HepG2 (cell line): ENCODE data around the gene TPRX1. TPM values are rescaled to one million over a fixed set of nuclear protein-coding genes. Genes with fewer than 3 reads are reported as not detected.
A peak's percentile ranks its signal among the peaks of the same experiment; 100 is the strongest.

Experiments used
- ARHGAP35 ChIP-seq: sonication (generic); formaldehyde crosslinking; IDR thresholded peaks from 2 replicates; pipeline ENCODE4 v1.9.0; 2022; ENCODE audit warnings: mild to moderate bottlenecking, inconsistent platforms, moderate library complexity, missing genetic modification reagents, borderline replicate concordance
- ATF2 ChIP-seq: sonication (generic); formaldehyde crosslinking; IDR thresholded peaks from 2 replicates; pipeline ENCODE4 v1.4.0; 2020; ENCODE audit warnings: missing genetic modification reagents
- CHD2 ChIP-seq: IDR thresholded peaks from 2 replicates; pipeline ENCODE4 v1.6.1; 2011; ENCODE audit warnings: low read depth, low read length, improper control_type of control experiment
- HOXA3 ChIP-seq: sonication (generic); formaldehyde crosslinking; IDR thresholded peaks from 2 replicates; pipeline ENCODE4 v1.5.0; 2020; ENCODE audit warnings: missing genetic modification reagents
- IRF9 ChIP-seq: sonication (generic); formaldehyde crosslinking; IDR thresholded peaks from 2 replicates; pipeline ENCODE4 v1.8.0; 2022; ENCODE audit warnings: missing genetic modification reagents, mild to moderate bottlenecking, borderline replicate concordance
- KDM5A ChIP-seq: fragments of 200-600 bp; sonication (generic); IDR thresholded peaks from 2 replicates; pipeline ENCODE4 v1.7.0; 2018; ENCODE audit warnings: antibody characterized with exemption, mild to moderate bottlenecking, low read length, borderline replicate concordance
- KMT2B ChIP-seq: IDR thresholded peaks from 2 replicates; pipeline ENCODE4 v1.6.1; 2016; ENCODE audit warnings: missing genetic modification reagents, missing compliant biosample characterization
- MLXIP ChIP-seq: sonication (generic); formaldehyde crosslinking; IDR thresholded peaks from 2 replicates; pipeline ENCODE4 v1.9.0; 2021; ENCODE audit warnings: missing genetic modification reagents, borderline replicate concordance
- NCOR1 ChIP-seq: fragments of 200-600 bp; sonication (generic); IDR thresholded peaks from 2 replicates; pipeline ENCODE4 v1.7.0; 2017; ENCODE audit warnings: antibody characterized with exemption, low read length, borderline replicate concordance
- PBX2 ChIP-seq: IDR thresholded peaks from 2 replicates; pipeline ENCODE4 v1.6.1; 2016; ENCODE audit warnings: control low read depth
- PHF21A ChIP-seq: sonication (generic); formaldehyde crosslinking; IDR thresholded peaks from 2 replicates; pipeline ENCODE4 v1.5.0; 2020; ENCODE audit warnings: mild to moderate bottlenecking, missing genetic modification reagents
- POLR2AphosphoS2 ChIP-seq: IDR thresholded peaks from 2 replicates; pipeline ENCODE4 v1.6.1; 2011; ENCODE audit warnings: low read depth, low read length, improper control_type of control experiment
- PREB ChIP-seq: sonication (generic); formaldehyde crosslinking; IDR thresholded peaks from 2 replicates; pipeline ENCODE4 v1.4.0; 2020; ENCODE audit warnings: missing genetic modification reagents
- RXRB ChIP-seq: IDR thresholded peaks from 2 replicates; pipeline ENCODE4 v1.6.1; 2016; ENCODE audit warnings: borderline replicate concordance, missing genetic modification reagents, missing compliant biosample characterization
- SALL1 ChIP-seq: sonication (generic); formaldehyde crosslinking; IDR thresholded peaks from 2 replicates; pipeline ENCODE4 v1.8.0; 2022; ENCODE audit warnings: mild to moderate bottlenecking, missing genetic modification reagents
- TBP ChIP-seq: sonication (generic); formaldehyde crosslinking; IDR thresholded peaks from 2 replicates; pipeline ENCODE4 v1.5.0; 2020; ENCODE audit warnings: missing genetic modification reagents
- TP53 ChIP-seq: sonication (generic); formaldehyde crosslinking; conservative IDR thresholded peaks from 2 replicates; pipeline ENCODE4 v1.4.0; 2020; ENCODE audit warnings: missing genetic modification reagents
- ZNF180 ChIP-seq: sonication (generic); formaldehyde crosslinking; IDR thresholded peaks from 2 replicates; pipeline ENCODE4 v1.4.0; 2020; ENCODE audit warnings: low read depth, missing genetic modification reagents, borderline replicate concordance
- ZNF263 ChIP-seq: sonication (generic); formaldehyde crosslinking; IDR thresholded peaks from 2 replicates; pipeline ENCODE4 v1.4.0; 2020; ENCODE audit warnings: missing genetic modification reagents
- ZNF354B ChIP-seq: sonication (generic); formaldehyde crosslinking; IDR thresholded peaks from 2 replicates; pipeline ENCODE4 v1.8.0; 2022; ENCODE audit warnings: mild to moderate bottlenecking, missing genetic modification reagents
- ZNF468 ChIP-seq: sonication (generic); formaldehyde crosslinking; IDR thresholded peaks from 2 replicates; pipeline ENCODE4 v1.8.0; 2022; ENCODE audit warnings: mild to moderate bottlenecking, moderate library complexity, missing genetic modification reagents
- ZNF607 ChIP-seq: sonication (generic); formaldehyde crosslinking; IDR thresholded peaks from 2 replicates; pipeline ENCODE4 v1.5.1; 2020; ENCODE audit warnings: missing genetic modification reagents, mild to moderate bottlenecking, borderline replicate concordance
- ZNF619 ChIP-seq: sonication (generic); formaldehyde crosslinking; IDR thresholded peaks from 2 replicates; pipeline ENCODE4 v1.4.0; 2020; ENCODE audit warnings: mild to moderate bottlenecking, missing genetic modification reagents
- polyA plus RNA-seq, 8 experiments: library from polyadenylated mRNA; depleted of rRNA in 3 of 8; stranded (reverse) in 7 of 8; unstranded in 1 of 8; fragments of >200 nt; fragmentation: Illumina TruSeq in 4 of 8; extraction: Trizol in 4 of 8; gene quantifications; 2 replicates each; pipeline versions ENCODE4 v1.2.1 to v1.2.3, GENCODE V29; 2011 to 2016; ENCODE audit warnings: low read depth in 4 of 8, missing spikeins in 1 of 8, mixed read lengths in 1 of 8; ENCODE audit not compliant: insufficient read depth in 1 of 8
- total RNA-seq, 5 experiments: library from RNA; depleted of rRNA; stranded (reverse); fragments of >200 nt; fragmentation: Illumina TruSeq; extraction: Trizol; gene quantifications; 2 replicates each; pipeline ENCODE4 v1.2.3, GENCODE V29; 2016; ENCODE audit warnings: low read depth in 1 of 5

Gene TPRX1
- total and polyA plus RNA-seq, 2 of the 13 experiments (the other 11 are each of a cell fraction or from before 2014, with no cell fraction given) = not detected

GRCh38 chr19:47765523-47766358 lies 38.6 kb downstream of the TPRX1 start (continued):
- TF ChIP-seq TP53 = no peak
- TF ChIP-seq CHD2 = no peak
- TF ChIP-seq PBX2 (CRISPR knock-in tag) = no peak
- no peak for TF ChIP-seq ATF2 (CRISPR knock-in tag)
- no peak for TF ChIP-seq KDM5A
- TF ChIP-seq ZNF354B (CRISPR knock-in tag) = no peak
- TF ChIP-seq POLR2AphosphoS2 = no peak
- TF ChIP-seq NCOR1 = no peak
- TF ChIP-seq ZNF263 (CRISPR knock-in tag) = no peak
- TF ChIP-seq PHF21A (CRISPR knock-in tag) = no peak
- peak; percentile 54; the same call in 1 of the 2 replicates for TF ChIP-seq SALL1 (CRISPR knock-in tag)
- no peak for TF ChIP-seq HOXA3 (CRISPR knock-in tag)
- TF ChIP-seq MLXIP (CRISPR knock-in tag) = no peak
- TF ChIP-seq ARHGAP35 = no peak; the same call in 1 of the 2 replicates
- TF ChIP-seq ZNF180 (CRISPR knock-in tag) = peak; percentile 27; the same call in 1 of the 2 replicates
- no peak for TF ChIP-seq IRF9
- no peak for TF ChIP-seq ZNF468 (CRISPR knock-in tag)
- TF ChIP-seq ZNF619 (CRISPR knock-in tag) = no peak
- 0 out of 2 replicates have a peak, but pooled peaks have one; percentile 37 for TF ChIP-seq RXRB (CRISPR knock-in tag)
- no peak for TF ChIP-seq PREB
- no peak for TF ChIP-seq ZNF607 (CRISPR knock-in tag)
- TF ChIP-seq TBP = no peak
- TF ChIP-seq KMT2B = no peak
